VCaP (cell line): ENCODE measurements around the gene CRHR1.

Experiments used
- H3K27ac ChIP-seq: fragments of 450-650 bp; 2 replicates; pipeline ENCODE4 v1.5.1; 2017
- CTCF ChIP-seq: fragments of 450-650 bp; conservative IDR thresholded peaks from 2 replicates; pipeline ENCODE4 v1.5.1; 2017; ENCODE audit warnings: mild to moderate bottlenecking, moderate library complexity

Gene CRHR1

GRCh38 chr17:45791041-45791582, 7.0 kb downstream of the CRHR1 start:
- H3K27ac ChIP-seq: peak overlapping the region; percentile 70
- TF ChIP-seq CTCF: no peak

GRCh38 chr17:45791935-45792334, 7.8 kb downstream of the CRHR1 start:
- TF ChIP-seq CTCF: no peak
- H3K27ac ChIP-seq: peak overlapping the region; percentile 70

- no peak for TF ChIP-seq CTCF
Observed at GRCh38 chr17:45792437-45792836, 8.3 kb downstream of the CRHR1 start.

GRCh38 chr17:45792995-45793755, 9.1 kb downstream of the CRHR1 start:
- peak overlapping the region; percentile 70; the same call in 1 of the 2 replicates for H3K27ac ChIP-seq
- TF ChIP-seq CTCF: no peak

More at GRCh38 chr17:45792437-45792836, 8.3 kb downstream of the CRHR1 start:
- H3K27ac ChIP-seq: peak overlapping the region; percentile 70

GRCh38 chr17:45793999-45794540, 9.9 kb downstream of the CRHR1 start:
- TF ChIP-seq CTCF: no peak
- no peak overlapping the region for H3K27ac ChIP-seq

GRCh38 chr17:45794840-45795239, 10.7 kb downstream of the CRHR1 start:
- no peak for TF ChIP-seq CTCF
- no peak overlapping the region for H3K27ac ChIP-seq

GRCh38 chr17:45800816-45801215, 16.7 kb downstream of the CRHR1 start:
- TF ChIP-seq CTCF: no peak
- H3K27ac ChIP-seq: no peak overlapping the region
